PC-3 (cell line): ENCODE measurements around the gene HMX3. TPM values are rescaled to one million over a fixed set of nuclear protein-coding genes. Genes with fewer than 3 reads are reported as not detected.

Experiments used
- ATAC-seq: fragments of 200-7000 bp; cut with Tn5 transposase; 2 replicates; pipeline ENCODE4 v1.9.1; 2020; ENCODE audit warnings: mild to moderate bottlenecking, moderate library complexity
- BruUV-seq: library from RNA; stranded (reverse); fragments of 400-500 nt; replicated peaks from 2 replicates; lab custom pipeline; 2021; lab: Mats Ljungman, UMichigan
- CTCF ChIA-PET: fragments of 300-600 bp; sonication (Branson Sonifier 250); formaldehyde crosslinking; loops from one replicate; lab custom pipeline; 2022; ENCODE audit warnings: antibody characterized with exemption; lab: Charles Lee
- POLR2A ChIA-PET: fragments of 300-600 bp; sonication (Branson Sonifier 250); formaldehyde crosslinking; loops from one replicate; lab custom pipeline; 2022; ENCODE audit warnings: antibody characterized with exemption; ENCODE audit not compliant: unreplicated experiment; lab: Charles Lee
- DNase-seq: peaks from one replicate; pipeline ENCODE4 v3.0.0-alpha.2; 2015
- H2AFZ ChIP-seq: fragments of 300-600 bp; sonication (generic); 2 replicates; pipeline ENCODE4 v1.6.0; 2016; ENCODE audit warnings: antibody characterized with exemption, low read length
- H3F3A ChIP-seq: fragments of 300-600 bp; sonication (generic); one replicate; pipeline ENCODE4 v1.6.0; 2017; ENCODE audit warnings: antibody characterized with exemption, low read length, control low read depth, mild to moderate bottlenecking; ENCODE audit not compliant: unreplicated experiment
- H3K27ac ChIP-seq: fragments of 300-600 bp; sonication (generic); 2 replicates; pipeline ENCODE4 v1.5.1; 2016; ENCODE audit warnings: mild to moderate bottlenecking, low read length
- H3K27me3 ChIP-seq: fragments of 300-600 bp; sonication (generic); 2 replicates; pipeline ENCODE4 v1.6.1; 2016; ENCODE audit warnings: low read length, mixed read lengths
- H3K36me3 ChIP-seq: fragments of 300-600 bp; sonication (generic); 2 replicates; pipeline ENCODE4 v1.6.1; 2016; ENCODE audit warnings: low read depth, mixed run types, low read length, mixed read lengths
- H3K4me1 ChIP-seq: fragments of 300-600 bp; sonication (generic); 2 replicates; pipeline ENCODE4 v1.5.1; 2016; ENCODE audit warnings: low read length; ENCODE audit not compliant: insufficient read depth
- H3K4me2 ChIP-seq: fragments of 300-600 bp; sonication (generic); 2 replicates; pipeline ENCODE4 v1.6.0; 2016; ENCODE audit warnings: low read length
- H3K4me3 ChIP-seq: fragments of 300-600 bp; sonication (generic); 2 replicates; pipeline ENCODE4 v1.5.1; 2016; ENCODE audit warnings: mild to moderate bottlenecking, low read length, mixed read lengths
- H3K79me2 ChIP-seq: fragments of 300-600 bp; sonication (generic); 2 replicates; pipeline ENCODE4 v1.6.1; 2017; ENCODE audit warnings: low read length, mixed read lengths
- H3K9ac ChIP-seq: fragments of 300-600 bp; sonication (generic); 2 replicates; pipeline ENCODE4 v1.6.0; 2016; ENCODE audit warnings: mild to moderate bottlenecking, low read length
- H3K9me2 ChIP-seq: fragments of 300-600 bp; sonication (generic); replicated peaks from 2 replicates; pipeline ENCODE4 v1.6.1; 2016; ENCODE audit warnings: mixed run types, low read length, mixed read lengths
- H3K9me3 ChIP-seq: fragments of 300-600 bp; sonication (generic); 2 replicates; pipeline ENCODE4 v1.6.1; 2016; ENCODE audit warnings: low read length, mixed read lengths
- H4K20me1 ChIP-seq: fragments of 300-600 bp; sonication (generic); 2 replicates; pipeline ENCODE4 v1.6.1; 2016; ENCODE audit warnings: low read length, mixed read lengths
- CTCF ChIP-seq: fragments of 300-600 bp; sonication (generic); conservative IDR thresholded peaks from 2 replicates; pipeline ENCODE4 v1.5.1; 2017; ENCODE audit warnings: antibody characterized with exemption, low read depth, mild to moderate bottlenecking, low read length
- EZH2 ChIP-seq: fragments of 300-600 bp; sonication (generic); IDR thresholded peaks from one replicate; pipeline ENCODE4 v1.6.1; 2017; ENCODE audit warnings: antibody characterized with exemption, mild to moderate bottlenecking, low read length; ENCODE audit not compliant: unreplicated experiment
- EZH2phosphoT487 ChIP-seq: fragments of 300-600 bp; sonication (generic); IDR thresholded peaks from 2 replicates; pipeline ENCODE4 v1.6.1; 2018; ENCODE audit warnings: mild to moderate bottlenecking, antibody characterized with exemption, low read length, borderline replicate concordance
- intact Hi-C: fragments of 100-400 bp; cut with micrococcal nuclease; formaldehyde crosslinking; loops from 2 replicates; pipeline ENCODE4 v1.9.0; 2023
- total RNA-seq: library from RNA; depleted of rRNA; stranded (reverse); fragments of >200 nt; gene quantifications from 2 replicates; pipeline ENCODE4 v1.2.3, GENCODE V29; 2014

HMX3 gene
- total RNA-seq, 1 experiment from 2014 or later: 0.51 TPM

GRCh38 chr10:123154711-123155505 lies 19.1 kb downstream of the HMX3 start:
- TF ChIP-seq EZH2phosphoT487: no peak
- no peak for TF ChIP-seq EZH2
- no peak for TF ChIP-seq CTCF
- peaks cover 58% of the 10 kb centered on the region for H3K79me2 ChIP-seq
- ChIA-PET CTCF (no interaction called here), POLR2A (no interaction called here)
- BruUV-seq: TSS peak; percentile 37
- peak; percentile 60 for ATAC-seq
- H3K4me1 ChIP-seq: peaks cover 40% of the 10 kb centered on the region
- H3K27me3 ChIP-seq: no peaks in the 10 kb centered on the region
- H3K36me3 ChIP-seq: peaks cover 45% of the 10 kb centered on the region
- H2AFZ ChIP-seq: peak overlapping the region; percentile 91
- peak overlapping the region; percentile 100 for H3K4me3 ChIP-seq
- intact Hi-C loops: loop anchor here (2.0 to 5.0 kb wide), 3 partner anchors 117 to 226 kb away; partner anchors contain the start of genes ACADSB and IKZF5
- H3K27ac ChIP-seq: peak overlapping the region; percentile 87
- no peaks in the 10 kb centered on the region for H3K9me2 ChIP-seq
- peaks cover 47% of the 10 kb centered on the region for H4K20me1 ChIP-seq
- H3K4me2 ChIP-seq: peak overlapping the region; percentile 76
- peak overlapping the region; percentile 100 for H3K9ac ChIP-seq
- no peaks in the 10 kb centered on the region for H3F3A ChIP-seq
- H3K9me3 ChIP-seq: no peaks in the 10 kb centered on the region
- DNase-seq: peak; percentile 26

DNA sequence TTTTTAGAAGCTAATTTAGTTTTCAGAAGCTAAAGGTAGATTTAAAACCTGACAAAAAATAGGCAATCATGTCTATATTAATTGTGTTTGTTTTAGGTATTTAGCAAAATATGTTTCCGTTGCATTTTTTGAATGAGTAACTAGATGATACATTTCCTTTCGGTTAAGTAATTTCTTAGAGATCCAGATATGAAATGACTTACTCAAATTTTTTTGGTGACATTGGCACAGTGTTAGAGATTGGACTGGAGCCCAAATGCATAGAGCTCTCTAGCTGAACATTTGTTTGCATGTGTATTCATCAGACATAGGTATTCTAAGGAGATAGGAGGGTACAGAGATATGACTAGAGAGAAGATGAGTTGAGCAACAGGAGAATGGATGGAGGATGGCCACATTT lies 20.3 kb downstream of the HMX3 start:
- POLR2A ChIA-PET: no interaction called here
- H3K36me3 ChIP-seq: peaks cover 56% of the 10 kb centered on the region
- no peaks in the 10 kb centered on the region for H3K27me3 ChIP-seq
- H3K79me2 ChIP-seq: peaks cover 70% of the 10 kb centered on the region
- H3K4me3 ChIP-seq: peak overlapping the region; percentile 100
- peaks cover 58% of the 10 kb centered on the region for H4K20me1 ChIP-seq
- peak overlapping the region; percentile 100; the same call in 1 of the 2 replicates for H3K9ac ChIP-seq
- DNase-seq: peak; percentile 81
- H3K9me3 ChIP-seq: no peaks in the 10 kb centered on the region
- peak overlapping the region; percentile 87 for H3K27ac ChIP-seq
- H3K9me2 ChIP-seq: no peaks in the 10 kb centered on the region
- no peak for ATAC-seq
- peak overlapping the region; percentile 76 for H3K4me2 ChIP-seq
- CTCF ChIA-PET: interaction anchor here (0.9 kb wide), 1 partner anchor 224 kb away, joined by 3 read pairs; no protein-coding TSS in a partner anchor
- no TSS peak for BruUV-seq
- intact Hi-C loops: loop anchor here (2.0 to 5.0 kb wide), 2 partner anchors 49 to 116 kb away; no protein-coding TSS in a partner anchor
- TF ChIP-seq CTCF (no peak), EZH2 (no peak), EZH2phosphoT487 (no peak)
- no peak overlapping the region for H2AFZ ChIP-seq
- peaks cover 40% of the 10 kb centered on the region for H3K4me1 ChIP-seq
- no peaks in the 10 kb centered on the region for H3F3A ChIP-seq

DNA sequence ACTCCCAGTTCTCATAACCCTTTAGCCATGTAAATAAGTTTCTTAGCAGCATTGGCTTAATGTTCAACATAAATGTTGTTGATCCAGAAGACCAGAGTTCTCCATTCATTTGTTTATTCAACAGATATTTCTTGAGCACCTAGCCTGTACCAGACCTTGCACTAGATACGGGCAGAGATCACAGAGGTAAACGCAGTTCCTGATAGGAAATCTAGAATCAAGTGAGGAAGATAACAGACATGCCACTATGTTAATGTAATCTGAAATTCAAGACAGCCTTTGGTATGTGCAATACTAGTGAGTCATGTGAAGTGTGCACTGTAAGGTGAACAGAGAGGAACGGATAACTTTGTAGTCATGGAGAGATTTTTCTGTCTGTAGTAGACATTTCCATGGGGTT lies 21.4 kb downstream of the HMX3 start:
- BruUV-seq: no TSS peak
- peak; percentile 59 for DNase-seq

More for the DNA sequence above, 21.4 kb downstream of the HMX3 start:
- POLR2A ChIA-PET: no interaction called here
- Histone ChIP-seq H3K4me3 (peak overlapping the region; percentile 100), H3K9ac (no peak overlapping the region), H3K4me2 (peak overlapping the region; percentile 76), H2AFZ (no peak overlapping the region), H3K79me2 (peaks cover 81% of the 10 kb centered on the region), H4K20me1 (peaks cover 63% of the 10 kb centered on the region), H3F3A (no peaks in the 10 kb centered on the region), H3K9me2 (no peaks in the 10 kb centered on the region), H3K9me3 (no peaks in the 10 kb centered on the region), H3K27me3 (no peaks in the 10 kb centered on the region), H3K27ac (no peak overlapping the region), H3K4me1 (peaks cover 40% of the 10 kb centered on the region), H3K36me3 (peaks cover 67% of the 10 kb centered on the region)
- TF ChIP-seq EZH2 (no peak), CTCF (no peak), EZH2phosphoT487 (no peak)
- CTCF ChIA-PET: no interaction called here
- intact Hi-C loops: loop anchor here (2.0 to 5.0 kb wide), 2 partner anchors 48 to 115 kb away; no protein-coding TSS in a partner anchor
- ATAC-seq: no peak
